GM19463 (cell line): ENCODE results near the gene TBKBP1.

Source experiments
- ATAC-seq: cut with Tn5 transposase; IDR thresholded peaks from one replicate; pipeline ENCODE4 v1.9.1; 2021; ENCODE audit warnings: mild to moderate bottlenecking, moderate library complexity; ENCODE audit not compliant: unreplicated experiment

Gene TBKBP1

GRCh38 chr17:47693731-47694580 is at the start of gene TBKBP1:
TBKBP1 (plus strand) TSS chr17:47694161; CDS start chr17:47696113, 1,952 bp downstream.
- ATAC-seq, result no peak

- no peak for ATAC-seq
Observed at GRCh38 chr17:47644324-47644723, 49.6 kb upstream of the TBKBP1 start.

GRCh38 chr17:47649153-47649971 is 44.6 kb upstream of the TBKBP1 start, which contains the start of gene KPNB1:
KPNB1 (plus strand) TSS chr17:47649919; CDS start chr17:47650245, 326 bp downstream.
- peak; percentile 80 for ATAC-seq

- no peak for ATAC-seq
Observed at GRCh38 chr17:47649972-47650524, 43.9 kb upstream of the TBKBP1 start.

- peak; percentile 37 for ATAC-seq
Observed at GRCh38 chr17:47650525-47651522, 43.1 kb upstream of the TBKBP1 start.

- no peak for ATAC-seq
Observed at GRCh38 chr17:47651704-47652103, 42.3 kb upstream of the TBKBP1 start.

GRCh38 chr17:47652570-47652969 is 41.4 kb upstream of the TBKBP1 start:
- no peak for ATAC-seq

- ATAC-seq, result no peak
Observed at GRCh38 chr17:47653442-47653841, 40.5 kb upstream of the TBKBP1 start.

- ATAC-seq, result no peak
Observed at GRCh38 chr17:47654991-47655390, 39.0 kb upstream of the TBKBP1 start.

GRCh38 chr17:47660064-47660492 is 33.9 kb upstream of the TBKBP1 start:
- ATAC-seq, result peak; percentile 67

- no peak for ATAC-seq
Observed at GRCh38 chr17:47663912-47664623, 29.9 kb upstream of the TBKBP1 start.

GRCh38 chr17:47664624-47664941 is 29.4 kb upstream of the TBKBP1 start:
- no peak for ATAC-seq

GRCh38 chr17:47665655-47666054 is 28.3 kb upstream of the TBKBP1 start:
- no peak for ATAC-seq

- ATAC-seq, result no peak
Observed at GRCh38 chr17:47669081-47669480, 24.9 kb upstream of the TBKBP1 start.

GRCh38 chr17:47670064-47670463 is 23.9 kb upstream of the TBKBP1 start:
- no peak for ATAC-seq

GRCh38 chr17:47674499-47674898 is 19.5 kb upstream of the TBKBP1 start:
- no peak for ATAC-seq

- no peak for ATAC-seq
Observed at GRCh38 chr17:47675380-47676198, 18.4 kb upstream of the TBKBP1 start.

- no peak for ATAC-seq
Observed at GRCh38 chr17:47676199-47676472, 17.8 kb upstream of the TBKBP1 start.

- no peak for ATAC-seq
Observed at GRCh38 chr17:47676510-47677165, 17.3 kb upstream of the TBKBP1 start.
